HEK293 (cell line): ENCODE data around the gene MGAT2.
A peak's percentile ranks its signal among the peaks of the same experiment; 100 is the strongest.

ENCODE experiments used
- CTCF ChIA-PET: fragments of 350-600 bp; formaldehyde crosslinking; extraction: SDS; loops from one replicate; lab custom pipeline; 2021; ENCODE audit warnings: antibody characterized with exemption; lab: Yijun Ruan, JAX
- POLR2A ChIA-PET: fragments of 300-600 bp; formaldehyde crosslinking; extraction: SDS; loops from one replicate; lab custom pipeline; 2020; ENCODE audit warnings: antibody characterized with exemption, inconsistent platforms; lab: Yijun Ruan, JAX
- H3K27ac ChIP-seq: fragments of 200-500 bp; sonication (Bioruptor generic); 2 replicates; pipeline ENCODE4 v1.5.1; 2014; ENCODE audit warnings: low read depth, low read length, control low read depth, inconsistent platforms; ENCODE audit errors: extremely low read depth
- H3K36me3 ChIP-seq, 2 experiments: fragments of 200-500 bp in 1 of 2; sonication (Bioruptor generic) in 1 of 2; 1 replicate in 1 of 2; 2 replicates in 1 of 2; pipeline ENCODE4 v1.5.1; 2014 to 2017; ENCODE audit warnings: inconsistent platforms in 2 of 2, low read length in 2 of 2; ENCODE audit not compliant: control insufficient read depth in 2 of 2, insufficient read depth in 1 of 2
- H3K4me1 ChIP-seq: fragments of 200-500 bp; sonication (Bioruptor generic); 2 replicates; pipeline ENCODE4 v1.5.1; 2014; ENCODE audit warnings: mild to moderate bottlenecking, low read length, inconsistent platforms; ENCODE audit not compliant: control insufficient read depth, insufficient read depth
- H3K4me3 ChIP-seq: 2 replicates; pipeline ENCODE4 v1.5.1; 2011; ENCODE audit warnings: low read depth, mild to moderate bottlenecking, control low read depth, low read length, moderate library complexity
- H3K9me3 ChIP-seq: fragments of 200-500 bp; sonication (Bioruptor generic); 2 replicates; pipeline ENCODE4 v1.5.1; 2014; ENCODE audit warnings: low read depth, low read length, inconsistent platforms; ENCODE audit not compliant: control insufficient read depth, insufficient read depth
- SCRT2 ChIP-seq: fragments of 450-650 bp; formaldehyde crosslinking; IDR thresholded peaks from 2 replicates; pipeline ENCODE4 v1.5.1; 2016; ENCODE audit warnings: missing biosample characterization, missing genetic modification characterization
- ZBTB8A ChIP-seq: fragments of 450-650 bp; formaldehyde crosslinking; IDR thresholded peaks from 2 replicates; pipeline ENCODE4 v1.5.1; 2016; ENCODE audit warnings: missing biosample characterization, missing genetic modification characterization
- ZNF555 ChIP-seq: fragments of 450-650 bp; formaldehyde crosslinking; conservative IDR thresholded peaks from 2 replicates; pipeline ENCODE4 v1.5.1; 2017; ENCODE audit warnings: missing biosample characterization, mild to moderate bottlenecking, missing genetic modification characterization, inconsistent platforms
- ZNF654 ChIP-seq: fragments of 450-650 bp; formaldehyde crosslinking; IDR thresholded peaks from 2 replicates; pipeline ENCODE4 v1.5.1; 2016; ENCODE audit warnings: low read depth, missing biosample characterization, missing genetic modification characterization
- TF ChIP-seq, protein P1 (sequence below): fragments of 450-650 bp; formaldehyde crosslinking; IDR thresholded peaks from 2 replicates; pipeline ENCODE4 v1.5.1; 2016; ENCODE audit warnings: missing biosample characterization, missing genetic modification characterization
- TF ChIP-seq, protein P2 (sequence below): fragments of 450-650 bp; formaldehyde crosslinking; IDR thresholded peaks from 2 replicates; pipeline ENCODE4 v1.5.1; 2016; ENCODE audit warnings: missing biosample characterization, missing genetic modification characterization

The MGAT2 gene

DNA sequence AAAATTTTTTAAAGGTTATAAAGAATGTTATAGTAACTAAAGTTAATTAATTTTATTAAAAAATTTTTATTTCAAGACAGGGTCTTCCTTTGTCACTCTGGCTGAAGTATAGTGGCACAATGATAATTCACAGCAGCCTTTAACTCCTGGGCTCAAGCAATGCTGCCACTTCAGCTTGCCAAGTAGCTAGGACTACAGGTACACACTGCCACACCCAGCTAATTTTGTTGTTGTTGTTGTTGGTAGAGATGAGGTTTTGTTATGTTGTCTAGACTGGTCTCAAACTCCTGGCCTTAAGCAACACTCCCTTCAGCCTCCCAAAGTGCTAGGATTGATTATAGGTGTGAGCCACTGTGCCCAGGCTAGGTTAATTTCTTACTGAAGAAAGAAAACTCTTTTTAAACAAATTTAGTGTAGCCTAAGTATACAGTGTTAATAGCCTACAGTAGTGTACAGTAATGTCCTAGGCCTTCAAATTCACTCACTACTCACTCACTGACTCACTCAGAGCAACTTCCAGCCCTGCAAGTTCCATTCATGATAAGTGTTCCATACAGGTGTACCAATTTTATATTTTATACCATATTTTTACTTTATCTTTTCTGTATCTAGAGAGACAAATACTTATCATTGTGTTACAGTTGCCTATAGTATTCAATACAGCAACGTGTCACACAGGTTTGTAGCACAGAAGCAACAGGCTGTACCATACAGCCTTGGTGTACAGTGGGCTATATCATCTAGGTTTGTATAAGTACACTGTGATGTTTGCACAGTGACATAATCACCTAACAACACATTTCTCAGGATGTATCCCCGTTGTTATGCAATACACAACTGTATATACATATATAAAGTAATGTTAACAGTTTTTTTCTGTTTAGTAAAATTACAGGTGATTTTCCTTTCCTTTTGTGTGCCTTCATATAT is 39.2 kb downstream of the MGAT2 start (continued):
- peak; percentile 88 for TF ChIP-seq SCRT2 (tag by site-specific recombination)
- TF ChIP-seq, protein P1, sequence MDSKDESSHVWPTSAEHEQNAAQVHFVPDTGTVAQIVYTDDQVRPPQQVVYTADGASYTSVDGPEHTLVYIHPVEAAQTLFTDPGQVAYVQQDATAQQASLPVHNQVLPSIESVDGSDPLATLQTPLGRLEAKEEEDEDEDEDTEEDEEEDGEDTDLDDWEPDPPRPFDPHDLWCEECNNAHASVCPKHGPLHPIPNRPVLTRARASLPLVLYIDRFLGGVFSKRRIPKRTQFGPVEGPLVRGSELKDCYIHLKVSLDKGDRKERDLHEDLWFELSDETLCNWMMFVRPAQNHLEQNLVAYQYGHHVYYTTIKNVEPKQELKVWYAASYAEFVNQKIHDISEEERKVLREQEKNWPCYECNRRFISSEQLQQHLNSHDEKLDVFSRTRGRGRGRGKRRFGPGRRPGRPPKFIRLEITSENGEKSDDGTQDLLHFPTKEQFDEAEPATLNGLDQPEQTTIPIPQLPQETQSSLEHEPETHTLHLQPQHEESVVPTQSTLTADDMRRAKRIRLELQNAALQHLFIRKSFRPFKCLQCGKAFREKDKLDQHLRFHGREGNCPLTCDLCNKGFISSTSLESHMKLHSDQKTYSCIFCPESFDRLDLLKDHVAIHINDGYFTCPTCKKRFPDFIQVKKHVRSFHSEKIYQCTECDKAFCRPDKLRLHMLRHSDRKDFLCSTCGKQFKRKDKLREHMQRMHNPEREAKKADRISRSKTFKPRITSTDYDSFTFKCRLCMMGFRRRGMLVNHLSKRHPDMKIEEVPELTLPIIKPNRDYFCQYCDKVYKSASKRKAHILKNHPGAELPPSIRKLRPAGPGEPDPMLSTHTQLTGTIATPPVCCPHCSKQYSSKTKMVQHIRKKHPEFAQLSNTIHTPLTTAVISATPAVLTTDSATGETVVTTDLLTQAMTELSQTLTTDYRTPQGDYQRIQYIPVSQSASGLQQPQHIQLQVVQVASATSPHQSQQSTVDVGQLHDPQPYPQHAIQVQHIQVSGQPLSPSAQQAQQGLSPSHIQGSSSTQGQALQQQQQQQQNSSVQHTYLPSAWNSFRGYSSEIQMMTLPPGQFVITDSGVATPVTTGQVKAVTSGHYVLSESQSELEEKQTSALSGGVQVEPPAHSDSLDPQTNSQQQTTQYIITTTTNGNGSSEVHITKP (tag by site-specific recombination): 0 out of 2 replicates have a peak, but pooled peaks have one; percentile 27

DNA sequence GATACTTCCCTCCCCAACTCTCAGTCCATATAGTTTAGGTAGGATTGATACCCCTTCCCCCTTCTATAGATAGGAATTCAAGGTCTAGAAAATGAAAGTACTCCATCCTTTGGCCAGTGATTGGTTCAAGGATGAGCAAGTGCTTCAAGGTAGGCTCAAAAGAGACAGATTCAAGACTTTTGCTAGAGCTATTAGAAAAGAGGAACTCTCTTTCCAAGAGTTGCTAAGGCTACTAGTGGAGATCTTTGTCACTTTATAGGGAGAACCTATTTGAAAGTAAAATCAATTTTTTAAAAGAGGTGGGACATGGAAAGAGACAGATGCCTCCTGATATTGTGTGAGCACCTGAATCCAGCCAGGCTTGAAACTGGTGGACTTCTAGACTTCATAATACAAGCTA is 49.9 kb downstream of the MGAT2 start:
- Histone ChIP-seq H3K4me3 (no peak overlapping the region), H3K27ac (no peak overlapping the region), H3K36me3 (peaks cover 40 to 50% of the 10 kb centered on the region in 2 experiments), H3K4me1 (no peaks in the 10 kb centered on the region), H3K9me3 (no peaks in the 10 kb centered on the region)
- ChIA-PET CTCF (no interaction called here), POLR2A (no interaction called here)
- TF ChIP-seq, protein P2, sequence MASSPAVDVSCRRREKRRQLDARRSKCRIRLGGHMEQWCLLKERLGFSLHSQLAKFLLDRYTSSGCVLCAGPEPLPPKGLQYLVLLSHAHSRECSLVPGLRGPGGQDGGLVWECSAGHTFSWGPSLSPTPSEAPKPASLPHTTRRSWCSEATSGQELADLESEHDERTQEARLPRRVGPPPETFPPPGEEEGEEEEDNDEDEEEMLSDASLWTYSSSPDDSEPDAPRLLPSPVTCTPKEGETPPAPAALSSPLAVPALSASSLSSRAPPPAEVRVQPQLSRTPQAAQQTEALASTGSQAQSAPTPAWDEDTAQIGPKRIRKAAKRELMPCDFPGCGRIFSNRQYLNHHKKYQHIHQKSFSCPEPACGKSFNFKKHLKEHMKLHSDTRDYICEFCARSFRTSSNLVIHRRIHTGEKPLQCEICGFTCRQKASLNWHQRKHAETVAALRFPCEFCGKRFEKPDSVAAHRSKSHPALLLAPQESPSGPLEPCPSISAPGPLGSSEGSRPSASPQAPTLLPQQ (tag by site-specific recombination): no peak
- TF ChIP-seq ZBTB8A (tag by site-specific recombination) (no peak), ZNF555 (no peak), ZNF654 (tag by site-specific recombination) (no peak)
